Fibroblast of villous mesenchyme (primary cell): ENCODE measurements around the gene NAT16. TPM values are rescaled to one million over a fixed set of nuclear protein-coding genes. Genes with fewer than 3 reads are reported as not detected.

ENCODE experiments used
- DNase-seq: peaks from one replicate; pipeline ENCODE4 v3.0.0-alpha.2; 2010; ENCODE audit warnings: low read depth
- H3K4me3 ChIP-seq: 2 replicates; pipeline ENCODE4 v1.5.1; 2011; ENCODE audit warnings: low read depth, mild to moderate bottlenecking, low read length
- CTCF ChIP-seq: IDR thresholded peaks from 2 replicates; pipeline ENCODE4 v1.5.1; 2012; ENCODE audit warnings: low read depth, mild to moderate bottlenecking, low read length; ENCODE audit not compliant: insufficient read depth
- total RNA-seq: library from RNA; depleted of rRNA; stranded (reverse); fragments of >200 nt; gene quantifications from 2 replicates; pipeline ENCODE4 v1.2.3, GENCODE V29; 2012

NAT16 gene
- total RNA-seq, 1 donor, result not detected

- peak; percentile 35 for DNase-seq
- TF ChIP-seq CTCF, result no peak
- H3K4me3 ChIP-seq, result peak overlapping the region; percentile 99
Measured at GRCh38 chr7:101218236-101219125, 38.4 kb upstream of the NAT16 start.

- TF ChIP-seq CTCF, result no peak
- DNase-seq, result peak; percentile 98
Measured at GRCh38 chr7:101217388-101218235, 37.5 kb upstream of the NAT16 start, which contains the start of the genes PLOD3 and ZNHIT1. Gene PLOD3 (minus strand): TSS chr7:101217581. CDS start chr7:101217274, 307 bp downstream. Gene ZNHIT1 (plus strand): TSS chr7:101218165. CDS start chr7:101218196, 31 bp downstream.

GRCh38 chr7:101216860-101217387 lies 36.8 kb upstream of the NAT16 start:
- no peak for DNase-seq
- TF ChIP-seq CTCF, result peak; percentile 12
- peak overlapping the region; percentile 99 for H3K4me3 ChIP-seq

More at GRCh38 chr7:101217388-101218235, 37.5 kb upstream of the NAT16 start, which contains the start of the genes PLOD3 and ZNHIT1:
- H3K4me3 ChIP-seq, result peak within 1 kb of the TSS; percentile 99

GRCh38 chr7:101216001-101216859 lies 36.1 kb upstream of the NAT16 start:
- DNase-seq, result peak; percentile 34
- H3K4me3 ChIP-seq, result peak overlapping the region; percentile 99

GRCh38 chr7:101212014-101212413 lies 31.9 kb upstream of the NAT16 start:
- no peak overlapping the region for H3K4me3 ChIP-seq
- no peak for DNase-seq
- TF ChIP-seq CTCF, result no peak

More at GRCh38 chr7:101216001-101216859, 36.1 kb upstream of the NAT16 start:
- TF ChIP-seq CTCF, result no peak
